Measurements from ENCODE around the gene ZNF343.
"Not testable (repeated sequence)": the region's sequence is repeated elsewhere in the genome, so short reads cannot be mapped to it uniquely, and the experiment has no call there.

ZNF343 gene

DNA sequence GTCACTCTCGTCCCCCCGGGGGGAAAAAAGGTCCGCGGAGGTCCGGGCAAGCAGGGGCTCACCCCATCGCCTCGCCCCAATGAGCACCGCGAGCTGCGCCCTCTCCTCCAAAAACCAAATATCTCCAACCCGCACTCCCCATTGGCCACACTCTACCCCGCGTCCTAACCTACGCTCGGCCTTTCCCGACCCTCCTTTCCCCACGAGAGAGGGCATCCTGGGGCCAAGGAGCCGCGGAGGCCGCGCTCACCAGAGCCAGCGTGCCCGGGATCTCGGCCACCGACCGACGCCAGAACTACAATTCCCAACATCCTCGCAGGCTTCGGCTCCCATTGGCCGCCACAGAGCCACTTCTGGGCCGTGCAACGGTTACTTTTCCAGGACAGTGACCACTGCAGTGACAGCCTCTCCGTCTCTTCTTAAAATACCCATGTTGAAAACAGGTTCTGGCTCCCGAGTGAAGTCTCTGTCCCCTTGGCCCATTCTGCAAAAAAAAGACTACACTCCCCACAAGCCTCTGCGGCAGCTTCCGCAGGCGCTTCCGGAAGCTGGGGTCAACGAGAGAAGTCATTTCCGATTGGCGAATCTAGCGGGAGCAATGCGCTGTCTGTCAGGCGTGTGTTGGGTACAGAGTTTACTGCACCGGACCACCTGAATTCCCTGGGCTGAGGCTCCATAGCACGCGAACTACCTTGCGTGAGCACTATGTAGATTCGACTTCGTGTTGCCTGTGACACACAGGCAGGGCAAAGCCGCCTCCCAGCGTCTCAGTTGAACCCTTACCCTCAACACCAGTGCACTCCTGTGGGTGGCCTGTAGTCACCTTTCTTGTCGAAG lies at the start of gene ZNF343:
TSS of gene ZNF343 (minus strand) at position 285 of the 837 bp plus-strand sequence. CDS start 15,020 bp downstream, outside the sequence.
- peak; percentile 70 for DNase-seq

DNA sequence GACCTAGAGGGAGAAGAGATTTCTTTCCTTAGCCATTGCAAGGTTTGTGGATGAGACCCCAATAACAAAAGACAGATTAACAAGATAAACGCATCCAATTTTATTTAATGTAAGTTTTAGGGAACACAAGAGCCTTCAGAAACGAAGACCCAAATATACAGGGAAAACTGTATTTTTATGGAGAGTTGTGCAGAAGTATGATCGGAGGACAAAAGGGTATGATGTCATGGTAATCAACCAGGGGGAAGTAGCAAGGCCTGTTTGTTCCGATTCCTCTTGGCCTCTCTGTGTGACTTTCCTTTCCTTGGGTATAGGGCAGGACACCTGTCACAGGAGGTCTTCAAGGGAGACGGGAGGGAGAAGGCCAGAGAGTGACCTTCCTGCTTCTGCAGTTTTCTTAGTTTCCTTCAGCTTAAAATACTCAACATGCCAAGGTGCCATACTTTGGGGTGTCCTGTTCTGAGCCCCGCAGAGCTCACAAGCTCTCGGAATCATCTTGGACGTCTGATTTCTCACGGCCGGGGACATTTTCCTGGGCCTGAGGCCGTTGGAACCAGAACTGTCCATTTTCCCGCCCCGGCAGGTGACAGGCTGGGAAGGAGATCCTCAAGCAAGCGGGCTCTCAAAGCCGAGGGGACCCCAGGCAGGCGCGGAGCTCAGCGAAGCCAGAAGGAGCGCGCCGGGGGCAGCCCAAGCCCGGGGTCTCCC lies 49.3 kb upstream of the ZNF343 start:
- no peak for DNase-seq

DNA sequence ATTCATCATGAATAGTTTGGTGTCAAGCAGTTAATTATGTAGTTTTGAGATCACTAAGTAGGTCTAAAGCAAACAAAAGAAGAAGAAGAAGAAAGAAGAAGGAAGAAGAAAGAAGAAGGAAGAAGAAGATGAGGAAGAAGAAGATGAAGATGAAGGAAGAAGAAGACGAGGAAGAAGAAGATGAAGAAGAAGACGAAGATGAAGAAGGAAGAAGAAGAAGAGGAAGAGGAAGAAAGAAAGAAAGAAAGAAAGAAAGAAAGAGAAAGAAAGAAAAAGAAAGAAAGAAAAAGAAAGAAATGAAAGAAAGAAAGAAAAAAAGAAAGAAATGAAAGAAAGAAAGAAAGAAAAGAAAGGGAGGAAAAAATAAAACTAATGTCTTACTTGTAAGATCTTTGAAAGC lies 36.9 kb upstream of the ZNF343 start:
- no peak for DNase-seq

DNA sequence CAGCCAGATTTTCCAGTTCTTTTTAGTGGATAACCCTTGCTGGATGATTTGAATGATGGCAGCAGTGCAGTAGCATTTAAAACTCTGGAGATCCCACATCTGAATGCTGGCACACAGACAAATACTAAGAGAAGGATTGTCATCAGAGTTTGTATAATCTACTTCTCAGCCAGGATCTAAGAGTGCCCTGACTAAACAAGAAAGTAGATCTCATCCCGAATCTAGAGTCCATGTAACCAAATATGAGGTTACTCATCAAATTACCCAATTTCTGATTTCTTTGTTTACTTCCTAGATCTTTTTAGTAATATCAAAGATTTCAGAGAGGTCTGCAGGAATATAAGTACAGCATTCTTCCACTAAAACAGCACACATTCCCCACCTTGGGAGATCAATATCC lies 35.5 kb upstream of the ZNF343 start:
- no peak for DNase-seq

DNA sequence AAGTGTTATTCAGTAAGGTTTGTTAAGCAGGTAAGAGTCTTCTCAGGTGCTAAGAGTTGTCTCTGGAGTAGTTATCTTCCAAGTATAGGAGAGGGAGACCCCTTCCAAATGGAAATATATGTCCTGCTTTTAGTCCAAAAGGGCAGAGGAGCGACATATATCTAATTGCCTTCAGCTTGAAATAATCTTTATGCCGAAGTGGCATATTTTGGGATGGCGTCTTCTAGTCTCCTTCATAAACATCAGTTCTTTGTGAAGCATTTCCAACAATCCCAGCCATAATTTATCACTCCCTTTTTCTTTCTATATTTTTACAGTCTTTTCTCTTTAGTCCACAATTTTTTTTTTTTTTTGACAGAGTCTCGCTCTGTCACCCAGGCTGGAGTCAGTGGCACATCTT lies 33.6 kb upstream of the ZNF343 start:
- no peak for DNase-seq

DNA sequence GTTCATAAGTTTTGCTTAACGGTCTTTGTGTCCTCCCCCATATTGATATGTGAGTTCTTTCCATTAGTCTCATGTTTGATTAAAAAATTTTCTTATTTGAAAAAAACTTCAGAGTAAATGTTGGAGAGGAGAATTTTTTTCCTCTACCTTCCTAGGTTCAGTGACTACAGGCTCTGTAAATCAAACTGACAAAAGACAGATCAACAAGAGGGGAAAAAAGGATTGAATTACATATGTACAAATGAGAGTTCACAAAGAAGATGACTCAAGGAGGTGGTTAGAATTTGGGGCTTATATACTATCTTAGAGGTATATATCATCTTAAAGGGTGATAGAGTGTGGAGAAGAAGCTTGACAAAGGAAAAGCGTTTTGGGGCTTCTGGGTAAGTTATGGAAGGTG lies 33.2 kb upstream of the ZNF343 start:
- no peak for DNase-seq

DNA sequence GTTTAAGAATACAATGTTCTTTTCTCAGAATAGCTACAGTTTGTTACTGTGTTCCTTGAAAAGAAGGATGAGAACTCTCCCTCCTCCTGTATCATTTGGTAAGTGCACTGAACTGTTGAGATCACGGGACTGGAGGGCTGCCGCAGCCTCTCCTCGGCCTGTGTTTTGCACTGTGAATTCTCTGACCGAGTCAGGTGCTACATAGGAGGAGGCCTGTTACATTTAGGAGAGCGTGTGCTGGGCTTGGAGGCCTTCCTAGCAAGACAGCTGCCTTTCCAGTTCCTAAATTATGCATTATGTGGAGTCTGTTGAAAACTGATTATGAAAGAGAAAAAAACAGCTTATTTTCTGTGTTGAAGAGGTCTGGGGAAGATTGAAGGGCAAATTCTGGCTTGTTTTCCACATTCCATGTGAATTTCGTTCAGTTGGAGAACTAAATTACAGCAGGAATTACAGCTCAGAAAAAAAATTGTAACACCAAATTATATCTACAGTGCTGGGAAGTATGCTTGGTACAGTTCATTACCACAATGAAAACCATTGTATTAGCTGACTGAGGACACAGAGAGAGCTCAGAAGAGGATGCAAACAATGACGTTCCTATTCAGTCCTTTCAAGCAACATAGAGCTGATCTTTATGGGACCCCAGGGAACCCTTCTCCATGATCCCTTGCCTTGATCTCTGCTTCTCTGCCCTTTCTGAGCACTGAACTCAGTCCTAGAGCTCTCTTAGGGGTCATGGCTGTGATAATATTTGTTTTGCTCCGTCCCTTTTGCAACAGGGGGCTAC lies 30.4 kb upstream of the ZNF343 start:
- DNase-seq: no peak

DNA sequence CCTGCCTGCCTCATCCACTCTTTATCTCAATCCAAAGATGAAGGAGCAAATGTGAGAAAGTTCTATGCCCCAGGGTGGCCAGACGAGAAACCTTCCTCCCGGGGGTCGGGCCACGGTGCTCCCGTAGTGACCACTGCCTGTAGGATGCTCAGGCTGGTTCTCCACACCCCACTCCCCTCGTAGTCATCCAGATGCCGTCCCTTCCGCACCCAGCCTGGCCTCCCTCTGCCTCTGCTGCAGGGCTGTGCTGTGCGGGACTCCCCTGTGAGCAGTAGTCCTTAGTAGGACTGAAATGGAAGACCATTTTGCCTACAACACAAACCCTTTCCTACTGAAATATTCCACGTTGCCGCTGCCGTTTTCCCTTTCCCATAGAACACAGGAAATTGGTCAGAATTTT lies 29.6 kb upstream of the ZNF343 start:
- DNase-seq: no peak

DNA sequence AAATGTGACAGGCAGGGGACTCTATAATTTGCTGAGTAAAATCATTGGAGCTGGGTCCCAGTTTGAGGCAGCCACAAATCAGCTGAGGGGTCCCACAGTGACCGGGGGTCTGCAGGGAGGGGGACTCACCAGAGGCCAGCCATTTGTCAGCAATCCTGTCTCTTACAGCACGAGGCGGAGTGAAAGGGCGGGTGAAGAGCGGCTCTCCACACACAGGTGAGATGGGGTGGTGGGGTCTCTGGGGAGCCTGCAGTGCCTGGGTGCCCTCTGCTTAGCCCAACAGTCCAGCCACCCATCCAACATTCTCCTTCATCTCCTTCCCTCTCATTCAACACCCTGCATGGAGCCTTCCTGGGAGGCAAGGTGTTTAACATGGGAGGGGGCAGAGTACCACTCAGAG lies 28.4 kb upstream of the ZNF343 start:
- DNase-seq: no peak

DNA sequence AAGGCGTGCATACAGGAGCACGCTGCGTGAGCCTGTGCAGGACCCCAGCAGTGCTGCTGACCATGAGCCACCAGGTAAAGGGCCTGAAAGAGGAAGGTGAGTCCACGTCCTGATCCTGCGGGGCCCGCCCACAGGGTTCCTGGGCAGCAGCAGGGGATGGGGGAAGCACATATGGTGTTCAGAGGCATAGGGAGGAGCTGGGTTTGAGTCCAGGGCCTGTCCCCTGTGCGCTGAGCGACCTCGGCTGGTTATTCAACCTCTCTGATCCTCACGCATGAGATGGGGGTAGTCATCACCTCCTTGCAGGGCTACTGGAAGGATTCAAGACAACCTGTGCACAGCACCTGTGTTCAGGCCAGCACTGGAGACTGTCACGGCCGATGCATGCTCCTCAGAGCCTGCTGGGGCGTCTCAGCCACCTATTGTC lies 27.9 kb upstream of the ZNF343 start, which contains the start of gene TMC2:
TSS of gene TMC2 (plus strand) at position 14 of the 427 bp plus-strand sequence. CDS start at position 63, 49 bp downstream.
- DNase-seq: no peak

DNA sequence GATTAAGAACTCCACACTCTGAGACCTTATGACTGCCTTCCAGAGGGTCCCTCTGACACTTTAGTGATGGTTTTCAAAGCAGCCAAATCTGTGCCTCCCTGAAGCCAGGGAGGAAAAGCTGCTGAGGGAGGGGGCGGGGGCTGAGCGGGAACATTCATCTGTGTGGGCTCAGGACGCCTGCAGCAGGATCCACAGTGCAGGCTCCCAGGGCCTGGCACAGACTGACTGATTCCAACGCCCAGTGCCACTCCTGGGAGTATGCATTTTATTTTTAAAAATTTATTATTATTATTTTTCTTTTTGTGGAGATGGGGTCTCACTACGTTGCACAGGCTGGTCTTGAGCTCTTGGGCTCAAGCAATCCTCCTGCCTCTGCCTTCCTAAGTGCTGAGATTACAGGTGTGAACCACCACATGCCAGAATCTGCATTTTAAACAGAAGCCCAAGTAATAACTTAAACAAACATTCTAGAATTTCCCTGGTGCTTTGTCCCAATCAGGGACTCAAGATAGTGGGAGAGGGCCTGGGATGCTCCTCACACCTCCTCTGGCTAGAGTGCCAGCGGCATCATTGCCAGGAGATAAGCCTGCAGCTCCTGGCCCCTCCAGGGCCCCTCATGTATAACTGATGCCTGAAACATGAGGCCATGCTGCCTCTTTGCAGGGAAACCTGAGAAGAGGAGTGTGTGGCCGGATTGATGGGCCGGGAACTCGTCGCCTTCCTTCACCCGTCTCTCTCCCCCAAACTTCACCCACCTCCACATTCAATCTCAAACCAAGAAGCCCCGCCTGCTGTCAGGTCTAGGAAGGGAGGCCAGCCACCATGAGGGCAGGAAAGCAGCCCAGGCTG lies 27.2 kb upstream of the ZNF343 start:
- no peak for DNase-seq

DNA sequence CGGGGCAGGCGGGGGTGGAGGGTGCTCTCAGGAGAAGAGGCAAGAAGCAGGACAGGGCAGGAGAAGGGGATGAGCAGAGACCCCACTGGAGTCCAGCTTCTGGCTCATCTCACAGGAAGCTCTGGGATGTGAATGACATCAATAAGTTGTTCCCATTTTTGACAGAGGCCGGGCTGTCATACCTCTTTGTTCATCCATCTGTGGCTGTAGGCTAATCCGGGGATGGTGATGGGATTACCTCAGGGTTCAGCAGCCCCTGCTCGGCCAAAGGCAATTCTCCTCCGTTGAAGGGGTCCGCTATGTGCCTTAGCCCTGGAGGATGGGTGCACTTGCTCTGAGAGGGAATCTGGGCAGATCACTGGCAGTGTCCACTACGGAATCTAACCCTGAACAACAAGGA lies 24.4 kb upstream of the ZNF343 start:
- DNase-seq: no peak

DNA sequence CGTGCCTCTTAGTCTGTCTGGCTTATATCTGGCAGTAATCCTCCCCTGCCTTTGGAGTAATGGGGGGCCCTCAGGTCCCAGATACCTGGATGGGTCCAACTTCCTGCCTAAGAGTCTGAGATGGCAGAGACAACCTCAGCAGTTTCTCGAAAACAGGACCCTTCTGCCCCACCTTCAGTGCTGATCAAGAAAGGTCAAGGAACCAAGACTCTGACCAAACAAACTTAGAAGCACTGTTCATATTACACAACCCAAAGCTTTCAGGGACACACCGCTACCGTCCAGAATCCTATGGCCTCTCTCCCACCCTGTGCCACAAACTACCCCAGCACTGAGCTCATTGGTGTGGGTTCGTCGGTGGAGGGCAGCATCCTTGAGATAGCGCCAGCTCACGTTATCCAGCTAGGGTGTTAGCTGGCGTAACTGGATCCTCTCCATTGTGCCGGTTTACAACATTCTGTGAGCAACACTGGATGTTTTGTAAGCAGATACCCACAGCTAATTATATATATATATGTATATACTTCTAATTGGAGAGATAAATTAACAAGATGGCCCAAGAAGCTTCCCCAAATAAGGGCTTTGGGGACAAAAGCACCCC lies 20.1 kb upstream of the ZNF343 start:
- DNase-seq: no peak

DNA sequence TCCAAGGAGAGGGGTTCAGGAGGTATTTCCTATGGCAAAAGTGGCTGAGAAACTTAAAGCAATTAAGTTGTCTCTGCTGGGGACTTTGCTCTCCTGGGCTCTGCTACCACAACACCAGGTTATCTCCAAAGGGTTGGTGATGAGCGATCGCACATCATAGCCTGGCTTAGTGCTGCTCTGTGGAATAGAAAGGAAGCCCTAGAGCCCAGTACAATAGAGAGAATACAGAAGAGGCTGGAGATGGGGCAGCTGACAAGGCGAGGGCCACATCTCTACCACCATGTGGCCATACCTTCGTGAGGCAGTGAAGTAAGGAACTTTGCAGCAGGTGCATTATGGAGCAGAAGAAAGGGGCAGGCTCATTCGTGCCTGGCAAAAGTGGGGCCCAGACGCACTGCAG lies 19.0 kb upstream of the ZNF343 start:
- no peak for DNase-seq

DNA sequence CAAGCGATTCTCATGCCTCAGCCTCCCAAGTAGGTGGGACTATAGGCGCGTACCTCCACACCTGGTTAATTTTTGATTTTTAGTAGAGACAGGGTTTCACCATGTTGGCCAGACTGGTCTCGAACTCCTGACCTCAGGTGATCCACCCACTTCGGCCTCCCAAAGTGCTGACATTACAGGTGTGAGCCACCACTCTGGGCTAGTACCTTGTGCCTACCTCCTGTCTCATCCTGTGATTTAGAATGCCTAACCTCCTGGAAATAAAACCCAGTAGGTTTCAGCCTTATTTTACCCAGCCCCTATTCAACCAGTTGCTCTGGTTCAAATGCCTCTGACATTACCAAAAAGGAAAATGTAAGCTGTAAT lies 17.5 kb upstream of the ZNF343 start:
- not testable (repeated sequence) for DNase-seq

DNA sequence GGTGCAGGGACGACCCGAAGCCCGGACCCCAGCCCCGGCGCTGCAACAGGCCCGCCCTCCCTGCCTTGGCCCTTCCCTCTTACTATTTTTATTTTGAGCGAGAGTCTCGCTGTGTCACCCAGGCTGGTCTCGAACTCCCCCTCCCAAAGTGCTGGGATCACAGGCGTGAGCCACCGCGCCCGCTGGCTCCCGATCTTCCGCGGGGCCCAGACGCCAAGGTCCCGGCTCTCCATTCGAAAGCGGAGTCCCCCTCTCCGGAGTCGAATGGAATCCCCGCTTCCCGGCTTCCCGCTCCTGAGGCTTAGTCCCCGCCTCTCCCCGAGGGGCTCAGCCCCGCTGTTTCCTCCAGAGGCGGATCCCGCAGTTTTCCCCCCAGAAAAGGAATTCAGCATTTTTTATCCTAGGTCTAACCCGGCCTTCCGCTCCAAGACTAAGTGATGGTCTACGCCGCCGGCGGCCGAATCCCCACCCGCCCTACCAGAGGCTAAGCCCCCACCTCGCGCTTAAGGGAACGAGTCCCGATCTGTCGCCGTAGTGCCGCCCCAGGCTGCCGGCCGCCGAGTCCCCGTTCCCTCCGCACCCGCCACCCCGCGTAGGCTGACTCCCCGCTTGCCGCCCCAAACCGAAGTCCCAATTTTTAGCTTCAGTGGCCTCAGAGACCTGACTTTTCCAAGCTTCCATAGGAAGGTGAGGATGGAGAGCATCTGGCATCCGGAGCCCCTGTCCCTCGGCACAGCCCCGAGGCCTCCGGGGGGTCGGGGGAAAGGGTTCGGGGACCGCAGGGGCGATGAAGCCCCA lies 16.2 kb upstream of the ZNF343 start:
- DNase-seq: peak; percentile 45

DNA sequence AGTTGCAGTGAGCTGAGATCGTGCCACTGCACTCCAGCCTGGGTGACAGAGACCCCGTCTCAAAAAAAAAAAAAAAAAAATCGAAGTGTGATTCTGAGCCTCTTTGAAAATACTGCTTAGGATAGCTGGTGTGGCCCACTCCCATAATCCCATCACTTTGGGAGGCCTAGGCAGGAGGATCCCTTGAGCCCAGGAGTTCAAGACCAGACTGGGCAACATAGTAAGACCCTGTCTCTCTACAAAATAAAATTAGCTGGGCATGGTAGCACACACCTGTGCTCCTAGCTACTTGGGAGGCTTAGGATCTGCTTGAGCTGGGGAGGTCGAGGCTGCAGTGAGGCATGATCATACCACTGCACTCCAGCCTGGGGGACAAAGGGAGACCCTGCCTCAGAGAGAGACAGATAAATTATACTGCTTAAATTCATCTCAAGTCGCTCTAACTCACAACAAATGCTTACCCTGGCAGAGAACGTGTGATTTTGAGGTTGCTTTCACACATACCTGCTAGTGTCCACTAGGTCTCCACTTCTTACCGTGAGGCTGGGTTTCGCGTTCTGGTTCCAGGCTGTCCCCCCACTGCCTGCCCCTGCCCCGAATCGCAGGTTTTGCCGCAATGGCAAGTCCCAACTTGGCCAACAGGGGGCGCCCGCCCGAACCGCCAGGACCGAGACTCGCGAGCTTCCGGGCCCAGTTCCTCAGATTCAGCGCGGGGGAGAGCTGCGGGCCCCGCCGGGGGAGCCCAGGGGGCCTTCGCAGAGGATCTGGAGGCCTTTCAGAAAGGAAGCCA lies 15.4 kb upstream of the ZNF343 start:
- peak; percentile 93 for DNase-seq

DNA sequence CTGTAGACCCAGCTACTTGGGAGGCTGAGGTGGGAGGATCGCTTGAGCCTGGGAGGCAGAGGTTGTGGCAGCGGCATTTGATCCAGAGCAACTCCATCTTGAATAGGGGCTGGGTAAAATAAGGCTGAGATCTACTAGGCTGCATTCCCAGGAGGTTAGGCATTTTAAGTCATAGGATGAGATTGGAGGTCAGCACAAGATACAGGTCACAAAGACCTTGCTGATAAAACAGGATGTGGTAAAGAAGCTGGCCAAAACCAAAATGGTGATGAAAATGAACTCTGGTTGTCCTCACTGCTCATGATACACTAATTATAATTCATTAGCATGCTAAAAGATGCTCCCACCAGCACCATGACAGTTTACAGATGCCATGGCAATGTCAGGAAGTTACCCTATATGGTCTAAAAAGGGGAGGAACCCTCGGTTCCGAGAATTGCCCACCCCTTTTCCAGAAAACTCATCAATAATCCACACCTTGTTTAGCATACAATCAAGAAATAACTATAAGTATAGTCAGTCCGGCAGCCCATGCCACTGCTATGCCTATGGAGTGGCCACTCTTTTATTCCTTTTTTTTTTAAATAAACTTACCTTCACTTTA lies 14.2 kb upstream of the ZNF343 start:
- DNase-seq: not testable (repeated sequence)

DNA sequence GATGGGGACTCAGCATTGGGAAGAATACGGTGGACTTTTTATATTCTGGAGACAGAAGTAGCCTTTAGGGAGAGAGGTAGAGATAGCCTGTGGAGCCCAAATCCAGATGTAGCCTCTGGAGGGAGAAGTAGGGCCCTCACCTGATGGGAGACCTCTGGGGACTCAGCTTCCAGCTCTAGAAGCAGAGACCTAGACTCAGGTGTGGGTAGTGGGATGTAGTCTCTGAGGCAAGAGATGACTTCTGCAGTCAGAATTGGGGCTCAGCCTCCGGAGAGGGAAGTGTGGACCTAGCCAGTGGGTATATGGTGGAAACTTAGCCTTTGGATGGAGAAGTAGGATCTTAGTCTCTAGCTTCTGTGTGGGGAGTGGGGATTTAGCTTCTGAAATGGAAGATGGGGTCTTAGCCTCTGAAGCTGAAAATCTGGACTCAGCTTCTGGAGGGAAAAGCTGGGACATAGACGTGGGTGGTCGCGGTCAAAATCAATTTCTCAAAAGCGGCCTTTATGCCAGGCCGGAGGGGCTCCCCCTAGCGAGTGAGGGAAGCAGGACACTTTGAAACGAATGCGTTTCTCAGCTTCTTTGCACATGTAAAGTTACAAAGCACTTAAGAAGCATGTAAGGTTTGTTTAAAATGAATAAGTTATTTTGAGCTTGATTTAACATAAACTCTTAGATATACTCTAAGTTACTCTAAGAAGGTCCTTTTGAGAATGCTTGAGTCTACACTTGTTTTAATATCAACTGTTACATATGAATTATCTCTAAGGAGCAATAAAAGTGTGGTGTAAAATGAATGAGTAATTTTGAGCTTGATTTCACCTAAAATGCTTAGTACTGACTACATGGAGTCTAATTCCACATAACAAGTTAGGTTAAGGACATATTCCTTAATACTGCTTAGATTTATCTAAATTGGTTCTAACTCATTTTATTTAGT lies 12.9 kb upstream of the ZNF343 start:
- DNase-seq: peak; percentile 58
